ENCODE results near the gene LENG1. TPM values are rescaled to one million over a fixed set of nuclear protein-coding genes. Genes with fewer than 3 reads are reported as not detected.
A peak's percentile ranks its signal among the peaks of the same experiment; 100 is the strongest.

Gene LENG1
- total and polyA plus RNA-seq, 12 donors: 5.4 to 16.9 (median 7.2) TPM

DNA sequence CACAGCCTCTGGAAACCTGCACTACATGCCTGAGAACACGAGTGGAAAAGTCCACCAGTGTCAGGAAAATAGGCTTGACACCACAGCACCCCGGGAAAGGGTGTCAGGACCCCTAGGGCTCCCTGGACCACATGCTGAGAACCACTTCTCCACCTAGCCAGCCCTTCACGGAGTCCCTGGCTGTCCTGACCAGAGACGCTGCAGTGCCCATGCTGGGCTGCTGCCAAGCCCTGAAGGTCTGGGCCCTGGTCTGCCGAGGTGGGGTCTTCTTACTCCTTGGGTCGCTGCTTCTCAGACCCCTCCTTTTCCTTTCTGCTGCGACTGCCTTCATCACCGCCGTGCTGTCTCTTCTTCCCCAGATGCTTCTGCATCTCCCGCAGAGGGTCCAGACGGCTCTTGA lies 3.0 kb downstream of the LENG1 start:
- Histone ChIP-seq H3K36me3 (peaks cover 0 to 71% (median 68%) of the 10 kb centered on the region in 9 donors), H3K27me3 (no peaks in the 10 kb centered on the region), H3K4me1 (peaks cover 4 to 49% (median 26%) of the 10 kb centered on the region in 9 donors), H3K9me3 (no peaks in the 10 kb centered on the region), H3K27ac (no peak overlapping the region), H3K4me3 (no peak overlapping the region)
- intact Hi-C loops (cut with DNase I): loop anchor here in 1 of 10 donors (5.0 kb wide), 1 partner anchor 46 kb away; the partner anchor contains the start of gene RPS9
- WGBS, 2 donors: 74 to 76% methylated on average over 11 of the region's 11 CpGs
- DNase-seq (no peak), ATAC-seq (no peak)
- TF ChIP-seq, protein P1, sequence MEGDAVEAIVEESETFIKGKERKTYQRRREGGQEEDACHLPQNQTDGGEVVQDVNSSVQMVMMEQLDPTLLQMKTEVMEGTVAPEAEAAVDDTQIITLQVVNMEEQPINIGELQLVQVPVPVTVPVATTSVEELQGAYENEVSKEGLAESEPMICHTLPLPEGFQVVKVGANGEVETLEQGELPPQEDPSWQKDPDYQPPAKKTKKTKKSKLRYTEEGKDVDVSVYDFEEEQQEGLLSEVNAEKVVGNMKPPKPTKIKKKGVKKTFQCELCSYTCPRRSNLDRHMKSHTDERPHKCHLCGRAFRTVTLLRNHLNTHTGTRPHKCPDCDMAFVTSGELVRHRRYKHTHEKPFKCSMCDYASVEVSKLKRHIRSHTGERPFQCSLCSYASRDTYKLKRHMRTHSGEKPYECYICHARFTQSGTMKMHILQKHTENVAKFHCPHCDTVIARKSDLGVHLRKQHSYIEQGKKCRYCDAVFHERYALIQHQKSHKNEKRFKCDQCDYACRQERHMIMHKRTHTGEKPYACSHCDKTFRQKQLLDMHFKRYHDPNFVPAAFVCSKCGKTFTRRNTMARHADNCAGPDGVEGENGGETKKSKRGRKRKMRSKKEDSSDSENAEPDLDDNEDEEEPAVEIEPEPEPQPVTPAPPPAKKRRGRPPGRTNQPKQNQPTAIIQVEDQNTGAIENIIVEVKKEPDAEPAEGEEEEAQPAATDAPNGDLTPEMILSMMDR (IDR thresholded peaks at IDR 0.05): no peak

DNA sequence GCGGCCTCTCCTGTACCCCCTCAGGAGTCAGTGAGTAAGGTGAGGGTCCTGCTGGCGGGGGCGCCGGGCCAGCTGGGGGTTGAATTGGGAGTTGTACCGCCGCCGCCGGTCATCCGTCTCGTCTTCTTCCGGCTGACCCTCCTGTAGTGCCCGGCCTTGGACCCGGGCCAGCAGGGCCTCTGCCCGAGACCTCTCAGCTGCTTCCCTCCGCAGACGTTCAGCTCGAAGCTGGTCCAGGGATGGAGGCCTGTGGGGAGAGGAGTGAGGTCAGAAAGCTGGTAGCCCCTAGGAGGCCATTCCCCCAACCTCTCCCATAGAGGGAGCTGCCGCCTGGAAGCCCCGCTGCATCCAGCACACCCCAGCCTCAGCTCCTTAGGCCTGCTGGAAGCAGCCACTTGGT lies 3.8 kb downstream of the LENG1 start:
- TF ChIP-seq, protein P1 (IDR thresholded peaks at IDR 0.05): no peak
- DNase-seq (no peak), ATAC-seq (no peak)
- H3K27ac ChIP-seq: no peak overlapping the region
- H3K4me3 ChIP-seq: no peak overlapping the region
- H3K9me3 ChIP-seq: no peaks in the 10 kb centered on the region
- intact Hi-C loops (cut with DNase I): loop anchor here in 1 of 10 donors (5.0 kb wide), 1 partner anchor 47 kb away; the partner anchor contains the start of gene RPS9
- 66 to 74% methylated on average over 19 of the region's 19 CpGs for WGBS, 2 donors
- peaks cover 2 to 41% (median 19%) of the 10 kb centered on the region in 9 donors for H3K4me1 ChIP-seq
- no peaks in the 10 kb centered on the region for H3K27me3 ChIP-seq
- peaks cover 0 to 79% (median 75%) of the 10 kb centered on the region in 9 donors for H3K36me3 ChIP-seq

DNA sequence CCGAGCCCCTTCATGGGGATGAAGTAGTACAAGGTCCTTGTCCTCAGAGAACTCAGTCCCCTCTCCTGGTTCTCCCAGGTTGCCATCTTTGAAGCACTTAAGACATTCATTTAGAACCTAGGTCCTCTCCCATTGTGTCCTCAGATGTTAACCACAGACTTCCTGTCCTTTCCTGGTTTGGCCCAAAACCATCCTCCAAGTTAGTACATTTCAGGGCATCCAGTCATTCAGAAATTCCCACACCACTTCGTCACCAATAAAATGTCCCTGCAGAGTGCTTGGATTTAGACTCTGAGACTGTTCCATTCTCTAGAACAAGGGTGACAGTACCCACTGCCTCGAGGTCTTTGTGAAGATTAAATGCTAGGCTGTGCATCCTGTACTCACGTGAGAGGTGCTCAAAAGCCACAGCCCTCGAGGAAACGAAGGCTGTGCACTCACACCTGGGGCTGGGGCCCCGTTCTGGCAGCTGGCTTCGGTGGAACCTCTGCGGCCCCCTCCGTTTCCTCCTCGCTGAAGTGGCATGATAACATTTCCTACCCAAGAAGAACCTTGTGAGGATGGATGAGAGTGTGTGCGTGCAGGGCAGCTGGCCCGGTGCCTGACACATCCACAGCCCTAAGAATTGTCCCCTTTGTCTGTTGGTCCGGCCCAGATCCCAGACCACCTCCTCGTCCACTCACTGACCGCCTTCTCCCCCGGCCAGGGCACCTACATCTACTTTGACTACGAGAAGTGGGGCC lies 4.7 kb downstream of the LENG1 start:
- Histone ChIP-seq H3K9me3 (no peaks in the 10 kb centered on the region), H3K36me3 (peaks cover 0 to 88% (median 84%) of the 10 kb centered on the region in 9 donors), H3K4me1 (peaks cover 0 to 34% (median 13%) of the 10 kb centered on the region in 9 donors), H3K27me3 (no peaks in the 10 kb centered on the region), H3K27ac (peak overlapping the region in 1 of 10 donors; percentile 1), H3K4me3 (no peak overlapping the region)
- 72 to 73% methylated on average over 18 of the region's 18 CpGs for WGBS, 2 donors
- ATAC-seq (no peak), DNase-seq (no peak)
- intact Hi-C loops (cut with DNase I): loop anchor here in 1 of 10 donors (5.0 kb wide), 1 partner anchor 48 kb away; the partner anchor contains the start of gene RPS9
- TF ChIP-seq, protein P1 (IDR thresholded peaks at IDR 0.05): no peak

DNA sequence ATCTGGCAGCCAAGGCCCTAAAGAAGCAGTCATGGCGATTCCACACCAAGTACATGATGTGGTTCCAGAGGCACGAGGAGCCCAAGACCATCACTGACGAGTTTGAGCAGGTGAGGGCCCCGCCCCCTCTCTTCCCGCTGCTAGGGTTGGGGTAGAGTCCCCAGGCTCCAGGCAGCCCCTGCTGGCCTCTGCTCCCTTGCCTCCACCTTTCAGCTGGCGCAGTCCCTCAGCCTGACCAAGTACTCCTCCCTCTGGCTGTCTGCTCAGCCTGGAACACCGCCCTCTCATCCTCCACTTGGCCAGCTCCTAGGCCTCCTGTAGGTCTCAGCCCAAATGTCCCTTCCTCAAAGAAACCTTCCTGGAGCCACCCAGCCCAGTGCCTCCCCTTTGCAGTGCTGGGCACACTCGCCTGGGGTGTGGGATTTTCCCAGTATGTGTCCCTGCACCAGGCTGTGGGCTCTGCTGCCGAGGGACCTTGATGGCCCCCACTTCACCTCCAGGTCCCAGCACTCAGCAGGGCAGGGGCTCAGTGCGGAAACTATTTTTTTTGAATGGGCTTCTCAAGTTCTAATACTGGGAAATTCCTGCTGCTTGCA lies 5.7 kb downstream of the LENG1 start:
- no peak for ATAC-seq
- 83 to 85% methylated on average over 10 of the region's 10 CpGs for WGBS, 2 donors
- Histone ChIP-seq H3K9me3 (no peaks in the 10 kb centered on the region), H3K4me3 (no peak overlapping the region), H3K27ac (peak overlapping the region in 3 of 10 donors; percentile 20 to 71 (median 47)), H3K27me3 (no peaks in the 10 kb centered on the region), H3K4me1 (peaks cover 0 to 32% (median 10%) of the 10 kb centered on the region in 9 donors), H3K36me3 (peaks cover 0 to 97% (median 93%) of the 10 kb centered on the region in 9 donors)
- TF ChIP-seq, protein P1 (IDR thresholded peaks at IDR 0.05): no peak
- no peak for DNase-seq
- intact Hi-C loops (cut with DNase I): no loop called here

Data from heart right ventricle (tissue), 16 donors.